Ecto neural progenitor cell (in vitro differentiated cells): ENCODE results near the gene TBC1D10A.

Experiments used
- DNase-seq: peaks from one replicate; pipeline ENCODE4 v3.0.0-alpha.2; 2018; ENCODE audit warnings: low spot score

Gene TBC1D10A

DNA sequence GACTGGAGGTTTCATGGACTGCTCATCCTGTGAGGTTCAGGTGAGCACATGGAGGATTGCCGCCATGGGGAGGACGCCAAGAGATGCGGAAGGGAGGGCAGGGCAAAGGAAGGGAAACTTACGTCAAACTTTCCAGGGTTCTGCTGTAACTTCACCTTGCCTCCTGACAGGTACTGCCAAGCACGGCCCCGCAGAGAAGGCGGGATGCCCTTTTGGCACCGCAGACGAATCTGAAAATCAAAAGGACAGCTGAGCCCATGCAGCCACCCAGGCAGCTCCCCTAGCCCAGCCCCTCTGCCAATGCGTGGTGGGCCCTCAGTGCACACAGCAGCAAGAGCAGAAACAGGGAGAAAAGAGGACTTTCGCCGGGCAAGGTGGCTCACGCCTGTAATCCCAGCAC is 27.4 kb downstream of the TBC1D10A start:
- no peak for DNase-seq

DNA sequence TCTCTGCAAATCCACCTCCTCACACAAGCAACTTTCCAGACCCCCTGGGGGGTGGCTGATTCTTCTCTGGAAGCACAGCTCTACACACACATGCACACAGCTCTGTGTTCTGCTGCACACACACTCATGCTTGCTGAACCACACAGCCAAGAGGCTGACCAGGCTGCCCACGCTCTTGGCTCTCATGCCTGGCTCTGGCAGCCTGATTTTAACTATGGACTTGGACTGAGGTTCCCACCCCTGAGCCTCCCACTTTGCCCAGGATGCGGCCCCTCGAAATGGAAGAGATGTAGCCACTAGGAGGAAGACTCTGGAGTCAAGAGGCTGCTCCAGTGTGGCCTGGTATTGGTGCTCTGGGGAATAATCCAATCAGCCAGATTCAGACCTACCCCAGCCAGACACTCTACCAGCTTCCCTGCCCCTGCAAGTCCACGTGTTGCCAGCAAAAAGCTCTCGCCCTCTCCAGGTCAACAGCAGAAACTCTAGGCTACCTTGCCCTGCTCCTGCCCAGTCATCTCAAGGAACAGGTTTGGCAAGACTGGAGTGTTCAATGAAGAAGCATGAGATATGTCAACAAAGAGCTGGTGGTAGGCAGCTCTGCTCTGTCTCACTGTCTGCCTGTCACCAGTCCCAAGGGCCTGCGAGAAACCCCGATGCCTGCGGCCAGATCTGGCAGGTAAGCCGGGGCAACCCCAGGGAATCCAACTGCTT is 28.6 kb downstream of the TBC1D10A start:
- DNase-seq, result no peak

DNA sequence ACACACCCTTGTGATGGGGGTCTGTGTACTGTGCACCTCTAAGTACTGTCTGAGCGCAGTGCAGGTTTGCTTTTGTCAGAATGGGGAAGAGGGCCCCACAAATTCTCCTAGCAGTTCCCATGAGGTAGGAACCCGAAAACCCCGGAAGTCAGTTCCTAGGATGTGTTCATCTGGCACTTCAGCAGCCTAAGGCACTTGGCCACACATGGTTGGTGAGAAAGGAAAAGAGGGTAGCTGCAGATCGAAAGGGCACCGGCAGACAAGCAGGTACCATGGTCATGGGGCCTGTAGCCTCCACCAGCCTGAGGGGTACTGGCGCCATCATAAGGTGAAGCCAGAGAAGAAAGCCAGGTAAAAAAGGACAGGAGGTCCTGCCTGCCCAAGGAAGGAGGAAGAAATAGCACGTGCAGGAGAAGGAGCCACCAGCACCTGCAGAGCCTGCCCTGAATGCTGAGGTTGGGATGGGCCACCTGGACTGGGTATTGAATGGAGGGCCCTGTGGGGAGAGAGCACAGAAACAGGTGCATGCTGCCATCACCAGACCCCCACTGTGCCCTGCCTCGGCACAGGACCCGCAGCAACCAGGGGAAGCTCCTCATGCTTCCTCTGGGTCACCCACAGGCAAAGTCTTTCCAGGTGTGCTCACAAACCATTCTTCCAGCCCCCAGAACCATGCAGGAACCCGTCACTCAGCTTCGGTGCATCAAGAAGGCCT is 29.3 kb downstream of the TBC1D10A start:
- no peak for DNase-seq

DNA sequence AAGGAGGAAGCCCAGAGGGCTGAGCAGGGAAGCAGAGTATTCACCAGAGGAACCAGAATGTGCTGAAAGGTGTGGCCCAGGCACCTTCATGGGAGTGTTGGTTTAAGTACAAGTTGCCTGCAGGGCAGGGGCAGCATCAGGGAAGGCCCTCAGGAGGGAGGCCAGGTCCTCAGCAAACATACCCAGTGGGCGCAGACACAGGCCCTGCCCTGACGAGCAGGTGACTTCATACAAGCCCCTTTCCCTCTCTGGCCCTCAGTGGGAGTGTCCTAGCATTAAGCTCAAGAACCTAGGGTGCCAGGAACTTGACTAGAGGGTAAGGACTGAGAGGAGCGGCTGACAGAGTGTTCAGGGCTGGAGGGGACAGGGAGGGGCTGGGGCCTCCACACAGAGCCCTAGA is 29.9 kb downstream of the TBC1D10A start:
- no peak for DNase-seq

DNA sequence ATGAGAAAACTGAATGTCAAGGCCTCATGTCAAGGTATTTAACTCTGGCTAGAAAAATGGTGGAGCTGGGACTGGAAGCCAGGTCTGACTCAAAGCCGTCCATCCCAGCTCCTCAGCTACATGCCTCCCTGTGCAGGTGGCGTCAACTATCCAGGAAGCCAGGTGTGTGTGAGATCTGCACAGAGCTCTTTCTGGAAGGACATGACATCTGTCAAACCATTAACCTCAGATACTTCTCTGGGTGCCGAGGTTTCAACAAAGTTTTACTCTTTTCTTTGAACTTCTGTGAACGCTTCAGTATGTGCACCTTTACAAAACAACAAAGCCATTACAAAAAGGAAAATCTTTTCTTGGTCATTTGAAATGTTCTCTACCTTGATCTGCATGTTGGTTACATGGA is 30.4 kb downstream of the TBC1D10A start:
- DNase-seq, result no peak

DNA sequence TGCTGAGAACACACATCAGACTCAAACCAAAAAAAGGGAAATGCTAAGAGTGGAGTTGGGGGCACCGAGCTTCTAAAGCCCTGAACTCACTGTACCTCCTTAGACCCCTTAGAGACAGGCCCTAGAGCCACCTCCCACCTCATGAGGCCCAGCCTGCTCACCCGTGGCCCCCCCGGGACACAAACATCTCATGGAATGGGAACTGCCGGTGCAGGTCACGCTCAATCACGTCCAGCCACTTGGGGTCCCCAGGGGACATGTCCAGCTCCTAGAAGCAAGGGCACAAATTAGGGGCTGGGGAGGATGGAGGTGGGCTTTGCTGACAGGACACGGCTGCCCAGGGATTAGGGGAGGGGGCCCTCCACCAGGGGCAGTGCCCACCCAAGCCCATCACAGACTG is 31.2 kb downstream of the TBC1D10A start:
- no peak for DNase-seq

DNA sequence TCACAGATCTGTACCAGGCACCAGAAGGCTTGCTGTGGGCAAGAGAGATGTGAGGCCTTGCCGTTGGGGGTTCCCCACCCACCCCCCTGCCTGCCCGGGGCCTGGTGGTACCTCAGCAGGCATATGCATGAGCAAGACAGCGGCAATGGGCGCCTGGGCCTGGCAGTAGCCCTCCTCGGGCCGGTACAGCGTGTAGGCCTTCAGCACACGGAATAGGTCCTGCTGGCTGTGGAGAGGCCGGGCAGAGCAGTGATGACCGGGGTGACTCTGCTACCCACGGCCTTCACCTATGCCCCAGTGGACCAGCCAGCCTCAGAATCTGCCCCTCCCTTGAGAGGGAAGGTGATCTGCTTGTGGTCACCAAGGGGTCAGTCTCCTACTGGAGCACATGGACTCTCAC is 31.9 kb downstream of the TBC1D10A start:
- DNase-seq, result no peak

DNA sequence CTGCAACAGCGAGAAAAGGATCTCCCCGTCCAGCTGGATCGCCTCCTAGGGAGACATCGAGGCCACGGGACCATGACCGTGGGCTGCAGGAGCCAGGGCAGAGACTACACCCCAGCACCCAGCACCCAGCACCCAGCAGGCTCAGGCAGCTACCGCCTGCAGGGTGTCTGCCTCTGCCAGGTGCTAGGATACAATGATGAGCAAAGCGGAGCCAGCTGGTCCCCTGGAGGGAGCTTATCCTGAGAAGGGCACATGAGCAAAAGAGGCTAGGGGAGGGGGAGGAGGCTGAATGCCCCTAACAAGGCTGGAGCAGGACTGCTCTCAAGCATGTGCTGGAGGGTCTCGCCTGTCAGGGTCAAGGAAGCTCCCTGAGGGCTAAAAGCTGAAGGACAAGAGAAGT is 32.7 kb downstream of the TBC1D10A start:
- no peak for DNase-seq

DNA sequence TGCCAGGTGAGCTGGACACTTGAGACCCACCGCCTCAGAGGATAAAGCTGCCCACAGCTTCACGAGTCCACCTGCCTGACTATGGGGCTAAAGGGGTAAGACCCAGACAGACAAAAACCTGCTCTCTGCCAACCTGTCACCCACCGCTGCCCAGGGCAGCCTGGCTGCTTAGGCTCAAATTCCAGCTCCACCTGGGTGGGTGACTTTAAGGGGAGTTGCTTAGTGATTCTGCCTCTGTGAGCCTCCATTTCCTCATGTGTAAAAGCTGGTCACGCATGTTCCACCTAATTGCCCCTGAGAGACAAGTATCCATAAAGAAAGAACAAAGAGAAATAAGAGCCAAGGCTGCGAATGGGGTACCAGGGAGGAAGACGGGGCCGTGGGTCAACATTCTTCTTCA is 33.7 kb downstream of the TBC1D10A start:
- DNase-seq, result no peak

DNA sequence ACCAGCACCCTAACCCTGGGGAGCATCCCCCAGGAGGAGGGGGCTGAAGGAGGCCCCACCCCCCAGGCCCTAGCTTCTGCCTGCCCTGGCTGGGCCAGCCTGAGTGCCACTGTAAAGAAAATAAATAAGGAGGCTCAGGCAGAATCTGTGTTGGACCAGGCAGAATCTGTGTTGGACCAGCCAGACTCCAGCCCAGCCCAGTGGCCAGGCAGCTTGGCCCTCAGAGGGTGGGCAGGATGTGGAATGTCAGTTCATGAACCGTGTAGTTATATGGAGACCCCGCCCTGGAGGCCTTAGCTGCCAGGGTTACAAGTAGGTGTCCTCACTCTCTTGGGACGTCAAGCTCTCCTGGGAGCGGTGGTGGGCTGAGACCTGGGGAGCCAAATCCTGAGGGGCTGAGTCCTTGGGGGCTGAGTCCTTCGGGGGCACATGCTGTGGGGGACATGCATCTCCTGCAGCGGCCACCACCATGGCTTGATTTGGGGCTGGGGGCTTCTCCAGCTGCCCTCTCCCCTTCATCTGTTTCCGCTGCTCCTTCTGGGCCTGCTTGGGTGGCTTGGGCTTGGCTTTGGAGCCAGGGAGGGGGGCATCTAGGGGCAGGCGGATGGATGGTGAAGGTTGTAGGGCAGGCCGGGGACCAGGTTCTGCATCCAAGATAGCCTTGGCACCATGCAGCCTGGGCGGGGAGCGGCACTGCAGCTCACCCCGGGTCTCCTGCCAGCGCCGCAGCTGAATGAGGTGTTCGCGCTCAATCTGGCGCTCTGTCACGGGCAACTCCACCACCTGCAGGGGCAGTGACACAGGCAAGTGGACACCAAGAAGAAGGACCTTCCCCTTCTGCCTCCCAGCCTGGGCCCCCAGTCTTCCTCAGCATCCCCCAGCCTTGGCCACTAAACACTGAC is 34.4 kb downstream of the TBC1D10A start:
- DNase-seq, result no peak

DNA sequence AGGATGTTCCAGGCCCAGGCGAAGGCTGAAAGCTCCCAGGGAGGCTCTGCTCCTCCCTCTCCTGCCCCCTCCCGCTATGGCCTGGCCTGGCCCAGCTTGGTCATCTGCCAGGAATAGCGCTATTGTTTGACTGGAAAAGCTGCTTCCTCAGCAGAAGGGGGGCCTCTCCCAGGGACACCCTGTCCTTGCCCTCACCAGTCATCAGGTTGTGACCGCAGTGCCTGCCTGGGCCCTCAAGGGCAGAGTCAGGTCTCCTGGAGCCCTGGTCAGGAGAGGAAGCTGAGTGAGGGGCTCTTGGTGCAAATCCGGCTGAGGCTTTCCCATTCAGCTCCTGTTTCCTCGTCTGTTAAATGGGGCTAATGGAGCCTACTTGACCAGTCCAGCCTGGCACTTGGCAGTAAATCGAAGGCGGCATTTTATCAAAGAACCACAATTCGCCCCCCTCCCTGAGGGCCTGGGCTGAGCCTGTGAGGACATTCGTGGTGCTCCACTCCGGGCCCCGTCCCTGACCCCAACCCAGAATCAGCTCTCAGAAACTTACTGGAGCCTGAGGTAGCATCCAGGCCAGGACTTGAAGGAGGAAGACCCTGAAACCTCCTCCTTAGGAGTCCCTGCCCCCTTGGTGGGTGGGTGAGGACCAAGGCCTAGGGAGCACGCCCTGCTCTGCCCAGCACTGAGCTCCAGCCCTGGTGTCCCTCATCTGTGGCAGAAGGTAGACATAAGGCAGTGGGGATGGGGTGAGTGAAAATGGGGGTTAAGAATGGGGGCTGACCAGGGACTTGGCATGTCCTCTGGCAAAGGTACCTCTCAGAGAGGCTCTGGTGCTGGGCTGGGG is 35.5 kb downstream of the TBC1D10A start:
- DNase-seq, result no peak

DNA sequence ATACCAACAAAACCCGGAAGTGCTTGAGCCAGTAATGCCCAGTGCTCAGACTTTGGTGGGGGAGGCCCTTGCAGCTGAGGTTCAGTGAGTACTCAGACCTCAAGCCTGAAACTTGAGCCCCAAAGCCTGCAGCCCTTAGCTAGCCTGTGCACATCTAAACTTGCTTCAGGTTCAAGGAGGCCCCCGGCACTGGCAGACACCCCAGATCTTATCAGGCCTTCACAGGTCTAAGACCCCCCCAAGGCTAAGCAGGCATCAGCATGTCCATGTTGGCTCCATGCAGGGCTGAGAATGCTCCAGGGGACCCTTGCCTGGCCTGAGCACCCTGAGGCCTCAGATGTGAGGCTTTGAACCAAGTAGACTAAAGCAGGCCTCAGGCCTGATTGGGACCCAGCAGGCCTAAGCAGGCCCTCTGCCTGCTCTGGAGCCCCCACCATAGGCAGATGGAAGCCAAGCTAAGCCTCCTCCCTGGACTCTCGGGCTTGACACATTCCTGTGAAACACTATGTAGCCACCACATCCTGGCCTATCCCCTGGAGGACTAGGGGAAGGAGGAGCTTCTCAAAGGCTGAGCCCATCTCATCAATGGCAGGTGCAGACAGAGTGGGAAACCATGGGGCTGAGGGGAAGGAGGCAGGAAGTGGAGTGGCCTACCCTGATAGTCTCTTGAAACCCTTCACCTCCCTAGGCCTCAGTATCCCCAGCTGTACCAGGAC is 36.2 kb downstream of the TBC1D10A start:
- no peak for DNase-seq

DNA sequence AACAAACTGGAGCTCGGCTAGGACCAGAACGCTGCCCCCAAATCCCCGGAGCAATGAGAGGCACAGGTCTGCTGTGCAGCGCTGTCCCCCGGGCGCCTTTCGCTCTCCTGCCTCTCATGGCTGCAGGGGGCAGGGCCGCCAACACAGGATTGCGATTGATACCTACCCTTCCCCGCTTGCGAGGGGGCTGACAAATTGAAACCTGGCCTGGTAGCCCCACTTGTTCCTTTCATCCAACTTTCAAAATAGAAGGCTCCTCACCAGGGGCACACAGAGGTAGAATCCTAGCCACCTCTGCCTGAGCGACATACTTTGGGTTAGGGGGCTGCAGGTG is 36.8 kb downstream of the TBC1D10A start:
- DNase-seq, result no peak

DNA sequence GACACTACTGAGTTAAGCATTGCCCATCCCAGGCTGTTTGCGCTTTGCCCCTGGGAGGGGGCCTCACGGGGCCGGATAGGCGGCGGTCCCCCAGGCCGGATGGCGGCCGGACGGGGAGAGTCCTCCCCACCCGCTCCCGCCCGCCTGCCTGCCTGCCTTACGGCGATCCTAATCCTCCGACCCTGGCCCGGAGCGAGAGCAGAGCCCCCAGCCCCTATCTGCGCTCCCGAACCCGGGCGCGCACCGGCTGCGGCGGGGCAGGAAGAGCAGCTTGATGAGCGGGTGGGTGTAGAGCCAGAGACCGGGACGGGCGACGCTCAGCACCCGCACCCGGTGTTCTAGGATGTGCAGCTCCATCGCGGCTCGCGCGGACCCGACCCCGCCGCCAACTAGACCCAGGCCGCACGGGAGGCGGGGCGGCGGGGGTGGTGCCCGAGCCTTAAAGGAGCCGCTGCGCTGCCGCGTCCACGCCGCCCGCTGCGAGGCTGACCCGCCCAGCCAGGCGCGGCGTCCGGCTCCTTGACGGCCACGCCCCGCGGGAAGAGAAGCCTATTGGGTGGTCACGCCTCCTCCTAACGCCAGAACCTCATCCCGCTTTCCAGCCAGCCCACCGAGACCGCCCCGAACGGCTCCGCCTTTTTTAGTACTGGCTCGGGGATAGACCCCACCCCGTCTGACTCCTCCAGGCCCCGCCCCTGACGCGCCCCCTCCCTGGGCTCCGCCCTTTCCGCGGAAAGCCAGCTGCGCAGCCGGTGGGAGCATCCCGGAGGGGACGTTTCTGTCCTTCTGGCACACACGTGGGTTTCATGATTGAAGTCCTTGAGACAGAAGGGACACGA is 37.4 kb downstream of the TBC1D10A start, which contains the start of gene CASTOR1:
Gene CASTOR1, minus strand, starts transcription at position 365 of the 839 bp plus-strand sequence. Its CDS starts 8 bp downstream, at position 357.
- peak; percentile 99 for DNase-seq

DNA sequence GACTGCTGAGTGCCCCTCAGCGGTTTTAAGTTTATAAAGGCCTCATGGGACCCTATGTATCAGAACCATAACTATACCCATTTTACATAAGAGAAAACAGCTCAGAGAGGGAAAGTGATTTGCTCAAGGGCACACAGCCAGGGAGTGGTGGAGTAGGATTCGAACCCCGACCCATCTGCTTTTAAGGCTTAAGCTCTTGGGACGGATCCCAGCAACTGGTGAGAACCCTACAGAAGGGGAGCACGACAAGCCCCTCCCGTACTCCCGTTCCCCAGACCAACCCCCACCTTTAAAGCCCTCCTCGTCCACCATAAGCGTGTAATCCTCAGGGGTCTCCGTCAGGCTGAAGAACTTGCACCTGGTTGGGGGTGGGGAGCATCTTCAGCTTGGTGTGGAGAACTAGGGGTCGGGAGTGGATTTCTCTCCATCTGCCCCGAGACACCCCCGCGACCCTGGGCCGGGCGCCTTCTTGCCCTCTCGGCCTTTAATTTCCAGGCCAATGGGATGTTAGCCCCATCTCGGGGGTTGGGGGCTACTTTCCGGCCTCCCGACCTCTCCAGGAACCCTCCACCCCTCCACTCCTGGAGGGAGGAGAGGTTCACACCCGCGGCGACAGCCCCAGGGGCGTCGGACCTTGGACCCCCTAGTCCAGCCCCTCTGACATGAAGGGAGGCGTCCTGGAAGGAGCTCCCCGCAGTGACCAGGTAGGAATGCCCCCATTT is 38.2 kb downstream of the TBC1D10A start:
- DNase-seq, result no peak

DNA sequence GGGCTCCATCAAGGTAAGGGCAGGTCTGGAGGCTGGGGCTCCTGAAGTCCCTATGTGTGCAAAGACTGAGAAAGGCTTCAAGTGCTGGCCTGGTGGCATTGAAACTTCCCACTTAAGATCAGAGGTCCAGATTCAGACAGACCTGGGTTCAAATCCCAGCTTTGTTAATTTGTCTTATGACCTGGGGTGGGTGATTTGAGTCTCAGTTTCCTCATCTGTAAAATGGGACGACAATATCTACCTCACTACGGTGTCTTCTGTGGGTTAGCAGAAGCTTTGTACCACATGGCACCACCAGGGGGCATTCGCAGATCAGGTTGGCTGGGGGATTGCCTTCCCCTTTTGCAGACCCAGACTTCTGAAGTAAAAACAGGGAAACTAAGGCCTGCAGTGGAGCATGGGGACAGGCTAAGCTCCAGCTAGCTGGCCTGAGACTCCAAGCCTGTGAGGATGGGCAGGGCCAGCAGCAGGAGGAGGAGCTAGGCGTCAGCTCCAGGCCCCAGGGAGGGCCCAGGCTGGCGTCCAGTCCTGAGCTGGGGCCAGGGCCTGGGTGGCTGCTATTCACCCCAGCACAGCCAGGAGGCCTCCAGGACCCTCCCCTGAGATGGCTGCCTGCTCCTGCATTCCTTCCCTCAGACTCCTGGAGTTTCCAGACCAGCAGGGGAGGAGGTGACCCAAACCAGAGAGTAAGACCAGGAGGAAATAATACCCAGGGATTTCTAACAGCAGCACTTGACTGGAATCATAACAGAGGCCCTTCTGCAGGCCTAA is 38.9 kb downstream of the TBC1D10A start:
- DNase-seq, result peak; percentile 89

DNA sequence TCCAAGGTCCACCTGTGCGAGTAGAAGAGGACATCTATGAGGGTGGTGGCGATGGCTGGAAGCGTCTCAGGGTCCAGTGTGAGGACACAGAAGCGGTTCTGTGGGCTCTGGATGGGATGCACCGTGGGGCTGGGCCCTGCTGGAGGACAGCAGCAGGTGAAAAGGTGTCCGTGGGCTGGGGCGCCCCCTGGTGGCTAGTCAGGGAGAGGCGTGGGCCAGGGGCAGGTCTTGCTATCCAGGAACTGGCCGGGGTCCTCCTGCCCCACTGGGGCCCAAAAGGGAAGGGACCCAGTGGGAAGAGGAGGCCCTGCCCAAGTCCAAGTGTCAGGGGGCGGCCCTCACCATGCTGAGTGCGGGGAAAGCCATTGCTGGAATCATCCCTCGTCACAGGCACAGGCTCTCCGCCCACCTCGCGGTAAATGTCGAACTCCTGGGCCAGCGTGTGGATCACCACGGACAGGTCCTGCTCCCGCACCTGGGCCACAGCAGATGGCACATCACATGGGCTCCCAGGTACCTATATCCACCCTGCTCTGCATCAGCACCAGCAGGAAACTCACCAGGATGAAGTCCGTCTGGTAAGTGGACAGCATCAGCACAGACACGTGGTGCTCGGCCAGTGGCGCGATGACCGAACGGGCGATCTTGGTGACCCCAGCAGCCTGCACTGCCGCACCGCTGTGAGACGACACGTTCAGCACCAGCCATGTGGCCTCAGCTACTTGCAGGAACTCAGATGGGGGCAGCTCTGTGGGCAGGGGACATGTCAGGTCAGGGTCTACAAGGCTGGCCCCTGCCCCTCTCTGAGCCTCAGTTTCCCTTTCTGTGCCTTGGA is 39.7 kb downstream of the TBC1D10A start:
- peak; percentile 90 for DNase-seq

DNA sequence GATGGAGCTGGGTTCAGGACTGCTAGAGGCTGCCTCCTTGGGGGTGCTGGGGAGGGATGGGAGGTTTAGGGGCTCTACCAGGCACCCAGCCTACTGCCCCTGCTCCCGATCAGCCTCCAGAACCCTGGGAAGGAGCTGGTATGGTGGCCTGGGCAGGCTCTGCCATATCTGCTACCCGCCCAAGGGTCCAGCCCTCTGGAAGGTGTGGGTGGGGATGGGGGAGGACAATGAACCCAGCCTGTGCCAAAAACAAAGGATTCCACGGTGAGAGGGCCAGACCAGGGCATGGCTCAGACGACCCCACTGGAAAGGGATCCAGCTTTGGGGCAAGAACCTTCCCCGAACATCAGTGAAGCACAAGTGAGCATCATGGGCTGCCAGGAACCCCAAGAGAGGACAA is 40.4 kb downstream of the TBC1D10A start:
- DNase-seq, result no peak
